SH-SY5Y (cell line): Measurements from ENCODE around the gene ARMC9.

Experiments used
- GATA2 ChIP-seq: IDR thresholded peaks from 2 replicates; pipeline ENCODE4 v1.6.1; 2011; ENCODE audit warnings: mild to moderate bottlenecking, low read depth, low read length
- GATA3 ChIP-seq: IDR thresholded peaks from 2 replicates; pipeline ENCODE4 v1.6.1; 2011; ENCODE audit warnings: low read depth, mild to moderate bottlenecking, low read length, moderate library complexity

DNA sequence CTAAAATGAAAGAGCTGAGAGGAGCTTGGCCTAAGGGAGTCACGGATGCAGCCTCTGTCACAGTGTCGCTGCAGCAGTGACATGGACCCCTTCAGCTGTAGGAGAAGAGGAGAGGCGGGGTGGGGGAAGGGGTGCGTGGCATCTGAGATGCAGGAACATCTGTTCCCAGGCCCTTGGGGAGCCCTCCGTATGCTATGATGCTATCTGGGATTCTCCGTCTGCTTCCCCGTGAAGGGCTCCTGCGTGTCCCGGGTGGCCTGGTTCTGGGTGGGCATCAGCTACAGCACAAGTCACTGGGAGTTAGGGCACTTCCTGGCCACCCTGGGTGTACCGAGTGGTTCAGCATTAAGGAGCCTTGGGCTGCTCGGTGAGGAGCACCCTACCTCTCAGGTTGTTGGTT, 161.5 kb downstream of the ARMC9 start:
- TF ChIP-seq GATA3: no peak
- peak; percentile 80 for TF ChIP-seq GATA2
